NT2/D1 (cell line): ENCODE data around the gene ADARB2.

Source experiments
- DNase-seq: peaks from one replicate; pipeline ENCODE4 v3.0.0-alpha.2; 2011; ENCODE audit warnings: low read depth, low spot score
- H3K27me3 ChIP-seq: 2 replicates; pipeline ENCODE4 v1.6.0; 2011; ENCODE audit warnings: mild to moderate bottlenecking; ENCODE audit not compliant: insufficient read length, insufficient read depth
- H3K36me3 ChIP-seq: 2 replicates; pipeline ENCODE4 v1.6.1; 2011; ENCODE audit warnings: mild to moderate bottlenecking, low read length, mixed read lengths; ENCODE audit not compliant: insufficient read depth, insufficient read length
- H3K4me1 ChIP-seq: 2 replicates; pipeline ENCODE4 v1.5.1; 2011; ENCODE audit not compliant: insufficient read depth, insufficient read length
- H3K4me3 ChIP-seq: 2 replicates; pipeline ENCODE4 v1.5.1; 2011; ENCODE audit warnings: low read depth; ENCODE audit not compliant: insufficient read length
- H3K9ac ChIP-seq: 2 replicates; pipeline ENCODE4 v1.6.0; 2011; ENCODE audit warnings: low read depth; ENCODE audit not compliant: insufficient read length
- H3K9me3 ChIP-seq: 2 replicates; pipeline ENCODE4 v1.5.1; 2011; ENCODE audit warnings: mild to moderate bottlenecking, low read length; ENCODE audit not compliant: insufficient read depth
- SUZ12 ChIP-seq: IDR thresholded peaks from 2 replicates; pipeline ENCODE4 v1.6.1; 2011; ENCODE audit not compliant: insufficient read length, insufficient read depth; ENCODE audit errors: extremely low read depth
- YY1 ChIP-seq: IDR thresholded peaks from 2 replicates; pipeline ENCODE4 v1.6.1; 2011; ENCODE audit not compliant: insufficient read length, insufficient read depth
- ZNF274 ChIP-seq: IDR thresholded peaks from 2 replicates; pipeline ENCODE4 v1.6.1; 2011; ENCODE audit warnings: mild to moderate bottlenecking, low read depth, low read length

ADARB2 gene

DNA sequence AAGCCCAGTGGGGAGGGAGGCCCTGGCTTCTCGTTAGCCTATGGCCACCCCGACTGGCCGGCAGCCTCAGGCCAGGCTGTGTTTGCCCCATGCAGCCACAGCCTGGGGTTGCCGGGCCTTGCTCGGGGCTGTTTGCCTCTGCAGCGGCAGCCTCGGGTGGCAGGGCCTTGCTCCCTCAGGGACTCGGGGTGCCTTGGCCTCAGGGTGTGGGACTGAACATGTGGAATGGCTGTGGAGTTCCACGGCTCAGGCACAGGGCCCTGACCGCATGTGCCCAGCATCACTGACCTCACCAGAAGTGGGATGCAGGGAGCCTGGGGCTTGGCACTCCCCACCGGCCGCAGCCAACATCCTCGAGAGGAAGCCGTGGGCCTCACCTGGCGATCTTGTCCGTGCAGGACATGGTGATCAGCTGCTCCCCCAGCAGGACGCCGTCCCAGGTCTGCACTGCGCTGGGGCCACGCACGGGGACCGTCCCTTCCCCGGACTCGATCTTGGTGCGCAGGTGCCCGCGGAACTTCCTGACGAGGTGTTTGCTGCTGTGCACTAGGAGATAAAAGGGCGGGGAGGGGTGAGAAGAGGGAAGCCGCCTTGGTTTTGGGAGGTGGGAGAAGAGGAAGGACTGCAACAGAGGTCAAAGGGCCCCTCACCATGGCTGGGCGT lies 520.6 kb downstream of the ADARB2 start:
- Histone ChIP-seq H3K9me3 (no peaks in the 10 kb centered on the region), H3K4me3 (no peak overlapping the region), H3K4me1 (no peaks in the 10 kb centered on the region), H3K36me3 (no peaks in the 10 kb centered on the region), H3K27me3 (no peaks in the 10 kb centered on the region), H3K9ac (no peak overlapping the region)
- TF ChIP-seq YY1 (no peak), SUZ12 (no peak), ZNF274 (no peak)
- no peak for DNase-seq

DNA sequence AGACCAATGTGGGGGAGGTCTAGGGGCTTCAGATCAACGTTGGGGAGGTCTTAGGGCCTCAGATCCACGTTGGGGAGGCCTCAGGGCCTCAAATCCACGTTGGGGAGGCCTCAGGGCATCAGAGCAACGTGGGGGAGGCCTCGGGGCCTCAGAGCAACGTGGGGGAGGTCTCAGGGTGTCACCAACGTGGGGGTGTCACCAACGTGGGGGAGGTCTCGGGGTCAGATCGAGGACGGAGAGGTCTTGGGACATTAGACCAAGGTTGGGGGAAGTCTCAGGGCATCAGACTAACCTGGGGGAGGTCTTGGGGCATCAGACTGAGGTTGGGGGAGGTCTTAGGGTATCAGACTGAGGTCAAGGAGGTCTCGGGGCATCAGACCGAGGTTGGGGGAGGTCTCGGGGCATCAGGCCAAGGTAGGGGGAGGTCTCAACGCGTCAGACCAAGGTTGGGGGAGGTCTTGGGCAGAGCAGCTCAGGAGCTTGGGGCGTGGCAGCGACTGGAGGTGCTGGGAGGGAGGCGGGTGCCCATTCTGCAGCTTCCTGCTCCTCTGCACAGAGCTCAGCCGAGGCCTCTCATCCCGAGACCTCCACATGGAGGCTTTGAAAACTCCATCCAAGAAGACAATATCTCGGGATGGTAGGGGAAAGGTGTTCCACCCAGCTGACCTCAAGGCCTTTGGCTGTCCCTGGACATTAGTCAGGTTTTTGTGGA lies 521.3 kb downstream of the ADARB2 start:
- Histone ChIP-seq H3K27me3 (no peaks in the 10 kb centered on the region), H3K36me3 (no peaks in the 10 kb centered on the region), H3K4me1 (no peaks in the 10 kb centered on the region), H3K9ac (no peak overlapping the region), H3K4me3 (no peak overlapping the region), H3K9me3 (no peaks in the 10 kb centered on the region)
- no peak for DNase-seq
- no peak for TF ChIP-seq ZNF274
- TF ChIP-seq YY1: no peak
- no peak for TF ChIP-seq SUZ12

DNA sequence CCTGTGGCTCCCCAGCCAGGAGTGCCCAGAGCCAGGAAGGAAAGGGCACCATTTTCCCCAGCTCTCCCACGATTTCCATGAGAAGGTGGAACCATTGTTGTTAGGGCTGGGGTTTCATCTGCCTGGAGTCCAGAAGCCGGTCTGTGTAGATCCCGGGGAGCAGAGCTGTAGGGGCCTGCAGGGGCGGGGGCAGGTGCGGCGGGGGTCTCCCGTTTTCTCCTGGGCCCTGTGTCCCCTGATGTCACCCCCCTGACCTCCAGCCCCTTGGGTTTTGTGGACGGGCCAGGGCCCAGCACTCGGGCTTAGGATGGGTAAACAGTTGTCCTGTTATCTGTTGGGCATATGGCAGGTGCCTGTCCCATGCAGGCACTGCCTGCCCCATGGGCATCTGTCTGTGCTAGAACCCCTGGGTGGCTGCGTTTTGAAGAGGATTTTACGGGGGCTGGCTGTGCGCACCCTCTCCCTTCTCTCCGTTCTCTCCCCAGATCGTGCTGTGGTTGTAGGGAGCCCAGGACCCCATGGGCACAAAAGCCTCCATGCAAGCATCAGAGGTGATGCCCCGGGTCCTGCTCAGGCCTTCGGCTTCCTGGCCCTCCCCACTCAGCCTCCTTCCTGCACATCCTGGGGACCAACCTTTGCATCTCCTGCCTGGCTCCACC lies 522.3 kb downstream of the ADARB2 start:
- TF ChIP-seq ZNF274: no peak
- TF ChIP-seq SUZ12: no peak
- no peak for TF ChIP-seq YY1
- Histone ChIP-seq H3K9ac (no peak overlapping the region), H3K27me3 (no peaks in the 10 kb centered on the region), H3K4me1 (no peaks in the 10 kb centered on the region), H3K4me3 (no peak overlapping the region), H3K9me3 (no peaks in the 10 kb centered on the region), H3K36me3 (no peaks in the 10 kb centered on the region)
- DNase-seq: no peak

DNA sequence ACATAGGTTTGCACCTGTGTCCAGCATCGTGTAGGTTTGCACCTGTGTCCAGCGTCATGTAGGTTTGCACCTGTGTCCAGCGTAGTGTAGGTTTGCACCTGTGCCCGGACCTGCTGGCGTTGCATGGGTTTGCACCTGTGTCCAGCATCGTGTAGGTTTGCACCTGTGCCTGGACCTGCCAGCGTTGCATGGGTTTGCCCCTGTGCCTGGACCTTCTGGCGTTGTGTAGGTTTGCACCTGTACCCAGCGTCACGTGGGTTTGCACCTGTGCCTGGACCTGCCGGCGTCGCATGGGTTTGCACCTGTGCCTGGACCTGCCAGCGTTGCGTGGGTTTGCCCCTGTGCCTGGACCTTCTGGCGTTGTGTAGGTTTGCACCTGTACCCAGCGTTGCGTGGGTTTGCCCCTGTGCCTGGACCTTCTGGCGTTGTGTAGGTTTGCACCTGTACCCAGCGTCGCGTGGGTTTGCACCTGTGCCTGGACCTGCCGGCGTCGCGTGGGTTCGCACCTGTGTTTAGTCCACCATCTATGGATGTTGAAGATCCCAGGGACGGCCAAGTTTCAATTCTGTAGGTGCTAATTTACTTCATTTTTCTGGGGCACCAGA lies 523.2 kb downstream of the ADARB2 start:
- Histone ChIP-seq H3K9me3 (no peaks in the 10 kb centered on the region), H3K27me3 (no peaks in the 10 kb centered on the region), H3K9ac (no peak overlapping the region), H3K36me3 (no peaks in the 10 kb centered on the region), H3K4me3 (no peak overlapping the region), H3K4me1 (no peaks in the 10 kb centered on the region)
- TF ChIP-seq YY1 (no peak), SUZ12 (no peak), ZNF274 (no peak)
- DNase-seq: no peak

DNA sequence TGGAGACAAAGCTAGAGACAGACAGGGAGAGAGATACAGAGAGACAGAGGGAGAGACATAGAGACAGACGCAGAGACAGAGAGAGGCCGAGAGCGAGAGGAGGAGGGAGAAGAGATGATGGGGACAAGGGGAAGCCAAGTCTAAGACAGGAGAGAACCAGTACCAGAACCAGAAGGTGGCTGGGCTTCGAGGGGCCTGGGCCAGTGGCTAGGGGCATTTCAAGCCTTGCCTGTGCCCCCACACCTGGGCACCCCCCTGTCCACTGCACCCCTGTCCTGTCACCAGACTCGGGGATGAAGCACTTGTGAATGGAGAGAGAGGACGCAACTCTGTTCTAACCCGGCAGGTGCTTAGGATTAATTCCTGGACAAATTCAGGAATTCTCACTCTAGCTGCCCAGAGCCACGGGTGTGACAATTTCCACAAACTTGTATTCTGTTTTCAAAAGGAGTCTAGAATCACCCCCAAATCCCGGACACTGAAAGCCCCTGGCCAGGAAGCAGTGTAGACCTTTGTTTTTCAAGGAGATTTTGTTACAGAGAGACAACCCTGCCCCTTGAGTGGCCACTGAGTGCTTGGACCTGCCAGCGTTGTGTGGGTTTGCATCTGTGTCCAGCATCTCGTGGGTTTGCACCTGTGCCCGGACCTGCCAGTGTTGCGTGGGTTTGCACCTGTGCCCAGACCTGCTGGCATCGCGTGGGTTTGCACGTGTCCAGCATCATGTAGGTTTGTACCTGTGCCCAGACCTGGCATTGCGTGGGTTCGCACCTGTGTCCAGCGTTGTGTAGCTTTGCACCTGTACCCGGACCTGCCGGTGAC lies 523.9 kb downstream of the ADARB2 start:
- TF ChIP-seq ZNF274 (no peak), SUZ12 (no peak), YY1 (no peak)
- no peak overlapping the region for H3K4me3 ChIP-seq
- H3K4me1 ChIP-seq: no peaks in the 10 kb centered on the region
- H3K27me3 ChIP-seq: no peaks in the 10 kb centered on the region
- H3K9ac ChIP-seq: no peak overlapping the region
- no peak for DNase-seq
- H3K9me3 ChIP-seq: no peaks in the 10 kb centered on the region
- H3K36me3 ChIP-seq: no peaks in the 10 kb centered on the region

DNA sequence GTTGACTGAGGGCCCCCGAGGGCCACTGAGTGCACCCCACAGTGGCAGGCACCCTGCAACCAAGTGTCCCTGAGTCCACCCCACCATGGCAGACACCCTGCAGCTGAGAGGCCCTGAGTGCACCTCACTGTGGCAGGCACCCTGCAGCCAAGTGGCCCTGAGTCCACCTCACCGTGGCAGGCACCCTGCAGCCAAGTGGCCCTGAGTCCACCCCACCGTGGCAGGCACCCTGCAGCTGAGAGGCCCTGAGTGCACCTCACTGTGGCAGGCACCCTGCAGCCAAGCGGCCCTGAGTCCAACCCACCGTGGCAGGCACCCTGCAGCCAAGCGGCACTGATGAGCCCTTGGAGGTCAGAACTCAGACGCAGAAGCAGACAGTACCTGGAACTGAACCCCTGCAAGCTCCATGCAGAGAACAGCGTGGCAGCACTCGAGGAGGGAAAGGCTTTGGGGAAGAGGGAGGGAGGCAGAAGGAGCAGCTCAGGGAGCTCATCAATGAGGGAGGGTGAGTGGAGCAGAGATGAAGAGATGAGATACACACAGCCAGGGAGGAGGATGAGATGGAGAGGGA lies 524.7 kb downstream of the ADARB2 start:
- no peaks in the 10 kb centered on the region for H3K27me3 ChIP-seq
- H3K4me1 ChIP-seq: no peaks in the 10 kb centered on the region
- no peak for DNase-seq
- no peak overlapping the region for H3K9ac ChIP-seq
- no peaks in the 10 kb centered on the region for H3K9me3 ChIP-seq
- no peaks in the 10 kb centered on the region for H3K36me3 ChIP-seq
- no peak for TF ChIP-seq SUZ12
- TF ChIP-seq YY1: no peak
- no peak for TF ChIP-seq ZNF274
- H3K4me3 ChIP-seq: no peak overlapping the region
